H1 (cell line): ENCODE results near the gene CLDN24. TPM values are rescaled to one million over a fixed set of nuclear protein-coding genes. Genes with fewer than 3 reads are reported as not detected.

Source experiments
- CTCF ChIA-PET: fragments of 300-600 bp; sonication (Branson Sonifier 250); formaldehyde crosslinking; loops from one replicate; lab custom pipeline; 2021; ENCODE audit not compliant: partially characterized antibody; lab: Charles Lee
- POLR2A ChIA-PET: fragments of 300-600 bp; sonication (Branson Sonifier 250); formaldehyde crosslinking; loops from one replicate; lab custom pipeline; 2021; ENCODE audit warnings: inconsistent platforms; ENCODE audit not compliant: partially characterized antibody; lab: Charles Lee
- DNase-seq, 2 experiments: peaks; one replicate each; pipeline versions ENCODE4 v3.0.0 to v3.0.0-alpha.2; 2010 to 2022; ENCODE audit warnings: low spot score in 2 of 2, low read depth in 1 of 2, mixed read lengths in 1 of 2
- FAIRE-seq: peaks from 2 replicates; lab custom pipeline; 2011; peaks lifted over from hg19 to GRCh38; lab: Jason Lieb, UNC
- H2AFZ ChIP-seq: 2 replicates; pipeline ENCODE4 v1.8.1; 2012; ENCODE audit warnings: low read length, inconsistent platforms
- H2AK5ac ChIP-seq: 2 replicates; pipeline ENCODE4 v1.6.1; 2013; ENCODE audit warnings: low read depth, low read length
- H2BK120ac ChIP-seq: replicated peaks from 2 replicates; pipeline ENCODE3; 2013; ENCODE audit warnings: low read depth, low read length, inconsistent platforms
- H2BK12ac ChIP-seq: 2 replicates; pipeline ENCODE4 v1.6.1; 2013; ENCODE audit warnings: low read depth, low read length
- H2BK15ac ChIP-seq: 2 replicates; pipeline ENCODE4 v1.6.1; 2013; ENCODE audit warnings: low read length
- H2BK20ac ChIP-seq: 2 replicates; pipeline ENCODE4 v1.6.1; 2013; ENCODE audit warnings: low read length
- H2BK5ac ChIP-seq: 2 replicates; pipeline ENCODE4 v1.6.1; 2013; ENCODE audit warnings: low read depth, low read length
- H3K14ac ChIP-seq: 2 replicates; pipeline ENCODE4 v1.6.1; 2013; ENCODE audit warnings: inconsistent platforms; ENCODE audit not compliant: insufficient read length
- H3K18ac ChIP-seq: 2 replicates; pipeline ENCODE4 v1.6.1; 2013; ENCODE audit warnings: low read length; ENCODE audit errors: extremely low read depth
- H3K23ac ChIP-seq: 2 replicates; pipeline ENCODE4 v1.6.1; 2013; ENCODE audit warnings: inconsistent platforms; ENCODE audit not compliant: insufficient read length
- H3K23me2 ChIP-seq: 2 replicates; pipeline ENCODE4 v1.6.1; 2013; ENCODE audit warnings: low read depth, low read length
- H3K27ac ChIP-seq: 2 replicates; pipeline ENCODE4 v1.6.1; 2011; ENCODE audit warnings: low read depth, low read length, inconsistent platforms
- H3K27me3 ChIP-seq, 4 experiments: replicated peaks in 1 of 4; 1 replicate in 1 of 4; 2 replicates in 3 of 4; pipeline versions ENCODE4 v1.6.1 to v1.8.1; 2011 to 2013; ENCODE audit warnings: low read length in 3 of 4, mild to moderate bottlenecking in 3 of 4, inconsistent platforms in 2 of 4, mixed read lengths in 2 of 4, moderate library complexity in 1 of 4; ENCODE audit not compliant: control insufficient read depth in 3 of 4, insufficient read depth in 3 of 4; ENCODE audit errors: extremely low read depth in 1 of 4
- H3K36me3 ChIP-seq, 4 experiments: 2 replicates each; pipeline versions ENCODE4 v1.6.1 to v1.8.1; 2011 to 2013; ENCODE audit warnings: mild to moderate bottlenecking in 4 of 4, low read length in 3 of 4, moderate library complexity in 2 of 4, control low read depth in 1 of 4, inconsistent platforms in 1 of 4; ENCODE audit not compliant: insufficient read depth in 4 of 4, control insufficient read depth in 2 of 4
- H3K4ac ChIP-seq: replicated peaks from 2 replicates; pipeline ENCODE3; 2013; ENCODE audit warnings: low read length, low read depth, mixed read lengths, inconsistent platforms; ENCODE audit not compliant: insufficient read length
- H3K4me1 ChIP-seq, 4 experiments: replicated peaks in 1 of 4; 1 replicate in 1 of 4; 2 replicates in 3 of 4; pipeline versions ENCODE4 v1.6.1 to v1.8.1; 2011 to 2013; ENCODE audit warnings: low read length in 3 of 4, inconsistent platforms in 2 of 4, mixed read lengths in 1 of 4; ENCODE audit not compliant: insufficient read depth in 4 of 4, control insufficient read depth in 3 of 4
- H3K4me2 ChIP-seq, 2 experiments: 2 replicates each; pipeline versions ENCODE4 v1.6.1 to v1.8.1; 2011 to 2013; ENCODE audit warnings: low read depth in 2 of 2, low read length in 2 of 2, control low read depth in 1 of 2, inconsistent platforms in 1 of 2, mild to moderate bottlenecking in 1 of 2; ENCODE audit not compliant: insufficient read depth in 1 of 2
- H3K4me3 ChIP-seq, 4 experiments: fragments of 200-600, 300-600 bp in 1 of 4; sonication (generic), shearing (Covaris generic), sonication (Bioruptor Twin) in 1 of 4; 2 replicates each; pipeline versions ENCODE4 v1.5.1 to v1.8.1; 2011 to 2016; ENCODE audit warnings: low read length in 4 of 4, low read depth in 3 of 4, control low read depth in 2 of 4, inconsistent platforms in 2 of 4, mild to moderate bottlenecking in 2 of 4, mixed read lengths in 1 of 4, moderate library complexity in 1 of 4; ENCODE audit not compliant: insufficient read depth in 2 of 4; ENCODE audit errors: extremely low read depth in 1 of 4
- H3K56ac ChIP-seq: replicated peaks from 2 replicates; pipeline ENCODE3; 2013; ENCODE audit warnings: low read depth, mild to moderate bottlenecking, mixed read lengths, low read length, inconsistent platforms; ENCODE audit not compliant: insufficient read length
- H3K79me1 ChIP-seq: 2 replicates; pipeline ENCODE4 v1.6.1; 2013; ENCODE audit warnings: low read depth, low read length, control low read depth
- H3K79me2 ChIP-seq, 2 experiments: 2 replicates each; pipeline versions ENCODE4 v1.6.1 to v1.8.1; 2012 to 2013; ENCODE audit warnings: low read length in 2 of 2, mild to moderate bottlenecking in 2 of 2, inconsistent platforms in 1 of 2; ENCODE audit not compliant: insufficient read depth in 2 of 2, control insufficient read depth in 1 of 2
- H3K9ac ChIP-seq, 4 experiments: replicated peaks in 1 of 4; 1 replicate in 1 of 4; 2 replicates in 3 of 4; pipeline versions ENCODE4 v1.6.1 to v1.8.1; 2011 to 2013; ENCODE audit warnings: low read depth in 3 of 4, low read length in 3 of 4, control low read depth in 2 of 4, mild to moderate bottlenecking in 2 of 4, moderate library complexity in 2 of 4, inconsistent platforms in 1 of 4; ENCODE audit errors: extremely low read depth in 1 of 4
- H3K9me3 ChIP-seq, 2 experiments: 2 replicates each; pipeline versions ENCODE4 v1.6.1 to v1.8.1; 2012 to 2013; ENCODE audit warnings: mild to moderate bottlenecking in 2 of 2, moderate library complexity in 2 of 2, control low read depth in 1 of 2, inconsistent platforms in 1 of 2, low read depth in 1 of 2, low read length in 1 of 2, mixed read lengths in 1 of 2; ENCODE audit not compliant: insufficient read depth in 2 of 2
- H4K20me1 ChIP-seq, 2 experiments: replicated peaks in 1 of 2; 2 replicates each; pipeline versions ENCODE3 to v1.8.1; 2011 to 2013; ENCODE audit warnings: inconsistent platforms in 2 of 2, low read length in 2 of 2, mild to moderate bottlenecking in 1 of 2; ENCODE audit not compliant: insufficient read depth in 2 of 2, control insufficient read depth in 1 of 2
- H4K5ac ChIP-seq: 2 replicates; pipeline ENCODE4 v1.6.1; 2013; ENCODE audit warnings: low read length, low read depth, mixed read lengths, inconsistent platforms; ENCODE audit not compliant: insufficient read length
- H4K8ac ChIP-seq: 2 replicates; pipeline ENCODE4 v1.8.0; 2013; ENCODE audit warnings: mild to moderate bottlenecking, moderate library complexity, low read length, inconsistent platforms; ENCODE audit not compliant: insufficient read depth; ENCODE audit errors: extremely low read depth
- H4K91ac ChIP-seq: replicated peaks from 2 replicates; pipeline ENCODE3; 2013; ENCODE audit warnings: low read length, mixed read lengths, inconsistent platforms; ENCODE audit not compliant: insufficient read length
- EP300 ChIP-seq, 2 experiments: IDR thresholded peaks; 1 replicate in 1 of 2; 2 replicates in 1 of 2; pipeline ENCODE4 v1.6.1; 2011 to 2012; ENCODE audit warnings: low read depth in 2 of 2, low read length in 2 of 2, mild to moderate bottlenecking in 2 of 2, borderline replicate concordance in 1 of 2, inconsistent platforms in 1 of 2, moderate library complexity in 1 of 2
- NANOG ChIP-seq: IDR thresholded peaks from 2 replicates; pipeline ENCODE4 v1.6.1; 2011; ENCODE audit warnings: low read length, low read depth, mild to moderate bottlenecking, inconsistent platforms; ENCODE audit not compliant: insufficient read depth, poor library complexity, severe bottlenecking
- RBBP5 ChIP-seq: IDR thresholded peaks from 2 replicates; pipeline ENCODE4 v1.7.1; 2012; ENCODE audit warnings: low read depth, mild to moderate bottlenecking, inconsistent platforms, low read length, moderate library complexity, borderline replicate concordance
- SRF ChIP-seq: IDR thresholded peaks from 2 replicates; pipeline ENCODE4 v1.6.1; 2011; ENCODE audit warnings: mild to moderate bottlenecking, low read depth, low read length, moderate library complexity
- TAF7 ChIP-seq: optimal IDR thresholded peaks from 2 replicates; pipeline ENCODE3; 2011; ENCODE audit warnings: low read depth, mild to moderate bottlenecking, inconsistent platforms, low read length, moderate library complexity, borderline replicate concordance
- WGBS, 2 experiments: shearing (Covaris generic) in 1 of 2; methylation state at CpG; one replicate each; pipeline versions ENCODE4 v1.1.6 to v1.1.7; 2013 to 2015; ENCODE audit warnings: low lambda C conversion rate in 2 of 2, mixed read lengths in 2 of 2, inconsistent platforms in 1 of 2, low coverage in 1 of 2, missing lambda C conversion rate in 1 of 2; ENCODE audit not compliant: insufficient replicate concordance in 2 of 2, insufficient coverage in 1 of 2, insufficient read length in 1 of 2; ENCODE audit errors: extremely low coverage in 1 of 2, missing lambda C conversion rate in 1 of 2; 5-methylcytosine and 5-hydroxymethylcytosine counted together
- polyA plus RNA-seq, 7 experiments: library from polyadenylated mRNA; depleted of rRNA in 3 of 7; stranded (reverse) in 5 of 7; unstranded in 2 of 7; fragments of >200 nt in 5 of 7; fragments of 200-250 nt in 2 of 7; gene quantifications; 1 replicate in 5 of 7; 2 replicates in 1 of 7; 4 replicates in 1 of 7; pipeline versions ENCODE4 v1.2.1 to v1.2.3, GENCODE V29; 2011 to 2013; ENCODE audit warnings: missing spikeins in 2 of 7, mixed read lengths in 2 of 7
- total RNA-seq: library from RNA; stranded (reverse); fragmentation: NEBNext Ultra II Directional; extraction: Animal tissue kit (Norgen Biotek cat#: 25700); gene quantifications from 2 replicates; pipeline ENCODE4 v1.2.1, GENCODE V29; 2021
- TF ChIP-seq, protein P1 (sequence below): IDR thresholded peaks from 2 replicates; pipeline ENCODE4 v1.6.1; 2012; ENCODE audit warnings: low read length, inconsistent platforms

CLDN24 gene
- total and polyA plus RNA-seq, 2 of the 8 experiments (the other 6 are each of a cell fraction or from before 2014, with no cell fraction given): not detected

DNA sequence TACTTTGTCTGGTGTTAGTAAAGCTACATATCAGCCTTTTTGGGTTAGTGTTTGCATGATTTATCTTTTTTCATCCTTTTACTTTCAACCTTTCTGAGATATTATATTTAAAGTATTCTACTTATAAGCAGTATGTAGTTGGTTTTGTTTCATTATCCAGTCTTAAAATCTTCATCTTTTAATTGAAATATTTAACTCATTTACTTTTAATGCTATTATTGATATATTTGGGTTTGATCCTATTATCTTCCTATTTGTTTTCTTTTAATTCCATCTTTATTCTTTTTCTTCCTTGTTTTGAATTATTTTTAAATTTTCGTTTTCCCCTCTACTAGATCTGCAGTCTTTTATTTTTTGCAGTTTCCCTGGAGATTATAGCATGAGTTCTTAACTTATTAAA lies 46.1 kb downstream of the CLDN24 start:
- no peaks in the 10 kb centered on the region for H3K79me1 ChIP-seq
- no peak overlapping the region for H3K4me2 ChIP-seq
- H3K4me1 ChIP-seq: no peaks in the 10 kb centered on the region
- no peak overlapping the region for H3K9ac ChIP-seq
- peaks cover 8 to 59% (median 41%) of the 10 kb centered on the region in 4 experiments for H3K36me3 ChIP-seq
- H3K27me3 ChIP-seq: no peaks in the 10 kb centered on the region
- H3K18ac ChIP-seq: no peak overlapping the region
- no peak overlapping the region for H3K14ac ChIP-seq
- no peak overlapping the region for H3K27ac ChIP-seq
- TF ChIP-seq, protein P1, sequence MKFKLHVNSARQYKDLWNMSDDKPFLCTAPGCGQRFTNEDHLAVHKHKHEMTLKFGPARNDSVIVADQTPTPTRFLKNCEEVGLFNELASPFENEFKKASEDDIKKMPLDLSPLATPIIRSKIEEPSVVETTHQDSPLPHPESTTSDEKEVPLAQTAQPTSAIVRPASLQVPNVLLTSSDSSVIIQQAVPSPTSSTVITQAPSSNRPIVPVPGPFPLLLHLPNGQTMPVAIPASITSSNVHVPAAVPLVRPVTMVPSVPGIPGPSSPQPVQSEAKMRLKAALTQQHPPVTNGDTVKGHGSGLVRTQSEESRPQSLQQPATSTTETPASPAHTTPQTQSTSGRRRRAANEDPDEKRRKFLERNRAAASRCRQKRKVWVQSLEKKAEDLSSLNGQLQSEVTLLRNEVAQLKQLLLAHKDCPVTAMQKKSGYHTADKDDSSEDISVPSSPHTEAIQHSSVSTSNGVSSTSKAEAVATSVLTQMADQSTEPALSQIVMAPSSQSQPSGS: no peak
- TF ChIP-seq RBBP5: no peak
- no peak for TF ChIP-seq TAF7
- no peak for TF ChIP-seq SRF
- no peak for TF ChIP-seq NANOG
- TF ChIP-seq EP300 (IDR thresholded peaks at IDR 0.05; ENCODE audit: borderline replicate concordance in 1 of 2, low read depth in 2 of 2, low read length in 2 of 2): no peak
- CTCF ChIA-PET: interaction anchor here (1.0 kb wide), 2 partner anchors 14 to 19 kb away, joined by 3 read pairs; no protein-coding TSS in a partner anchor
- H3K79me2 ChIP-seq: no peaks in the 10 kb centered on the region
- no peak overlapping the region for H2BK20ac ChIP-seq
- H4K91ac ChIP-seq: no peak overlapping the region
- no peak overlapping the region for H2BK120ac ChIP-seq
- DNase-seq (no peak), FAIRE-seq (no peak)
- H2AFZ ChIP-seq: no peak overlapping the region
- H3K56ac ChIP-seq: no peak overlapping the region
- H4K20me1 ChIP-seq: no peaks in the 10 kb centered on the region
- H3K9me3 ChIP-seq: peaks cover 4 to 7% of the 10 kb centered on the region in 2 experiments; a peak in 1 of 4 replicates
- no peak overlapping the region for H2BK5ac ChIP-seq
- H2BK15ac ChIP-seq: no peak overlapping the region
- no peaks in the 10 kb centered on the region for H3K23me2 ChIP-seq
- H2AK5ac ChIP-seq: no peak overlapping the region
- H3K4me3 ChIP-seq: no peak overlapping the region
- no peak overlapping the region for H4K8ac ChIP-seq
- H4K5ac ChIP-seq: no peak overlapping the region
- no peak overlapping the region for H2BK12ac ChIP-seq
- no peak overlapping the region for H3K23ac ChIP-seq
- WGBS, 2 experiments: 37% methylated on average over 1 of the region's 1 CpG; no CpG with 5 or more reads in 1 of the 2 experiments
- H3K4ac ChIP-seq: no peak overlapping the region
- POLR2A ChIA-PET: no interaction called here
